Panc1 (cell line): ENCODE measurements around the gene ALG6. TPM values are rescaled to one million over a fixed set of nuclear protein-coding genes. Genes with fewer than 3 reads are reported as not detected.

ENCODE experiments used
- ATAC-seq: fragments of 200-7000 bp; cut with Tn5 transposase; 2 replicates; pipeline ENCODE4 v1.9.1; 2020; ENCODE audit warnings: mild to moderate bottlenecking, moderate library complexity
- BruUV-seq: library from RNA; stranded (reverse); fragments of 400-500 nt; replicated peaks from 2 replicates; lab custom pipeline; 2021; lab: Mats Ljungman, UMichigan
- CTCF ChIA-PET: fragments of 300-600 bp; sonication (Branson Sonifier 250); formaldehyde crosslinking; loops from one replicate; lab custom pipeline; 2022; ENCODE audit warnings: antibody characterized with exemption; lab: Charles Lee
- POLR2A ChIA-PET: fragments of 300-600 bp; sonication (Branson Sonifier 250); formaldehyde crosslinking; loops from one replicate; lab custom pipeline; 2022; ENCODE audit warnings: antibody characterized with exemption; lab: Charles Lee
- DNase-seq: peaks from one replicate; pipeline ENCODE4 v3.0.0-alpha.2; 2010; ENCODE audit warnings: low read depth, low spot score
- H3K27ac ChIP-seq: 2 replicates; pipeline ENCODE4 v1.5.1; 2011; ENCODE audit warnings: mild to moderate bottlenecking, low read length, inconsistent platforms
- H3K27me3 ChIP-seq: fragments of 200-500 bp; sonication (Bioruptor generic); 2 replicates; pipeline ENCODE4 v1.6.0; 2014; ENCODE audit warnings: low read length, inconsistent platforms; ENCODE audit not compliant: control insufficient read depth, insufficient read depth
- H3K36me3 ChIP-seq: fragments of 200-500 bp; sonication (Bioruptor generic); 2 replicates; pipeline ENCODE4 v1.5.1; 2014; ENCODE audit warnings: inconsistent platforms, mild to moderate bottlenecking, low read length, moderate library complexity; ENCODE audit not compliant: control insufficient read depth, insufficient read depth
- H3K4me1 ChIP-seq: 2 replicates; pipeline ENCODE4 v1.5.1; 2011; ENCODE audit warnings: inconsistent platforms, mild to moderate bottlenecking, low read length, moderate library complexity; ENCODE audit not compliant: control insufficient read depth, insufficient read depth
- H3K4me3 ChIP-seq, 2 experiments: 2 replicates each; pipeline ENCODE4 v1.5.1; 2011 to 2012; ENCODE audit warnings: low read depth in 2 of 2, low read length in 2 of 2, mild to moderate bottlenecking in 2 of 2, inconsistent platforms in 1 of 2, moderate library complexity in 1 of 2
- H3K9me3 ChIP-seq: fragments of 200-500 bp; sonication (Bioruptor generic); 2 replicates; pipeline ENCODE4 v1.5.1; 2014; ENCODE audit warnings: low read depth, mild to moderate bottlenecking, inconsistent platforms, low read length, moderate library complexity; ENCODE audit not compliant: control insufficient read depth, insufficient read depth
- CTCF ChIP-seq: fragments of 450-650 bp; IDR thresholded peaks from 2 replicates; pipeline ENCODE4 v1.5.1; 2017; ENCODE audit warnings: mild to moderate bottlenecking
- POLR2AphosphoS5 ChIP-seq: IDR thresholded peaks from 2 replicates; pipeline ENCODE4 v1.6.1; 2012; ENCODE audit warnings: mild to moderate bottlenecking, low read depth, low read length, moderate library complexity
- REST ChIP-seq, 2 experiments: IDR thresholded peaks; 2 replicates each; pipeline ENCODE4 v1.6.1; 2011 to 2012; ENCODE audit warnings: low read depth in 2 of 2, control low read depth in 1 of 2, low read length in 1 of 2, mild to moderate bottlenecking in 1 of 2, moderate library complexity in 1 of 2; ENCODE audit not compliant: insufficient read depth in 1 of 2
- SIN3A ChIP-seq: IDR thresholded peaks from 2 replicates; pipeline ENCODE4 v1.6.1; 2012; ENCODE audit warnings: low read depth, mild to moderate bottlenecking, low read length, moderate library complexity, borderline replicate concordance; ENCODE audit not compliant: insufficient read depth
- TCF7L2 ChIP-seq: IDR thresholded peaks from 2 replicates; pipeline ENCODE4 v1.6.1; 2011; ENCODE audit warnings: mild to moderate bottlenecking, low read depth, low read length, inconsistent platforms
- in situ Hi-C: cut with HindIII; loops from 2 replicates; pipeline ENCODE4 v1.10.0; 2016; ENCODE audit warnings: low sequenced_read_pairs, low pct_unique_long_range_greater_than_20kb
- intact Hi-C: fragments of 100-400 bp; cut with micrococcal nuclease; formaldehyde crosslinking; loops from one replicate; pipeline ENCODE4 v1.10.0; 2022; ENCODE audit not compliant: unreplicated experiment
- total RNA-seq: library from RNA; stranded (reverse); gene quantifications from one replicate; pipeline ENCODE4 v1.2.1, GENCODE V29; 2021; ENCODE audit not compliant: unreplicated experiment

ALG6 gene
- total RNA-seq, 1 experiment from 2014 or later: 22.6 TPM

GRCh38 chr1:63414691-63415365 is 47.4 kb downstream of the ALG6 start:
- Histone ChIP-seq H3K27ac (no peak overlapping the region), H3K4me1 (no peaks in the 10 kb centered on the region), H3K4me3 (no peak overlapping the region), H3K27me3 (no peaks in the 10 kb centered on the region), H3K9me3 (no peaks in the 10 kb centered on the region), H3K36me3 (0 out of 2 replicates have a peak, but pooled peaks cover 5% of the 10 kb centered on the region)
- DNase-seq (no peak), ATAC-seq (no peak)
- TF ChIP-seq TCF7L2 (no peak), SIN3A (no peak), REST (IDR thresholded peaks at IDR 0.05; ENCODE audit: insufficient read depth in 1 of 2, low read depth in 2 of 2, low read length in 1 of 2) (no peak), CTCF (no peak), POLR2AphosphoS5 (no peak)
- intact Hi-C loops: no loop called here
- BruUV-seq: no TSS peak
- POLR2A ChIA-PET: no interaction called here
- CTCF ChIA-PET: interaction anchor here (0.6 kb wide), 1 partner anchor 1549 kb away, joined by 5 read pairs; no protein-coding TSS in a partner anchor
- in situ Hi-C loops: no loop called here

- POLR2A ChIA-PET: interaction anchor here (0.6 to 0.7 kb wide), 2 partner anchors 14 to 822 kb away, joined by 3 read pairs; no protein-coding TSS in a partner anchor
- CTCF ChIA-PET: no interaction called here
These were observed 50.7 kb downstream of the ALG6 start for GRCh38 chr1:63418101-63418500.

More at GRCh38 chr1:63418101-63418500, 50.7 kb downstream of the ALG6 start:
- Histone ChIP-seq H3K27ac (no peak overlapping the region), H3K4me1 (no peaks in the 10 kb centered on the region), H3K9me3 (no peaks in the 10 kb centered on the region), H3K36me3 (0 out of 2 replicates have a peak, but pooled peaks cover 2% of the 10 kb centered on the region), H3K4me3 (no peak overlapping the region), H3K27me3 (no peaks in the 10 kb centered on the region)
- no TSS peak for BruUV-seq
- ATAC-seq: no peak
- TF ChIP-seq POLR2AphosphoS5 (no peak), CTCF (no peak), TCF7L2 (no peak), REST (IDR thresholded peaks at IDR 0.05; ENCODE audit: insufficient read depth in 1 of 2, low read depth in 2 of 2, low read length in 1 of 2) (no peak)
- intact Hi-C loops (no loop called here), in situ Hi-C loops (no loop called here)
- DNase-seq: no peak
